ENCODE results near the gene CHD2. TPM values are rescaled to one million over a fixed set of nuclear protein-coding genes. Genes with fewer than 3 reads are reported as not detected.

The CHD2 gene
- total and polyA plus RNA-seq, 4 donors: 13.9 to 90.2 (median 49.4) TPM

DNA sequence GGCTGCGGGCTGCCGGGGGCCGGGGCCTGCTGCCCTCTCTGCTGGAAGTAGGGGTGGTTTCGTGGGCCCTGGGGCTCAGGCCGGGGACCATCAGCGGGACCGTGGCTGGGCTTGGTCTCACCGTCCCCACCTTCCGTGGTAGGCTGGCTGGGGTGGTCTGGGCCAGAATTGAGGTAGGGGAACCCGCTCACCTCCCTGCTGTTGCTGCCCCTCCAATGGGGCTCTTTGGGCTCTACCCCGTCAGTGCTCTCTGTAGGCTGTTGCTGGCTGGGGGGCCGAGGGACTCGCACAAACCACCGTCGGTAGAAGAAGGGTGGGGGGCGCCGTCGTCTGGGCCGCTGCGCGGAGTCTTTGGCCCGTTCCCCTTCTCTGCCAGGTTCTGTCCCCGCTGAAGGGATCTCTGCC, 165.5 kb downstream of the CHD2 start:
- Histone ChIP-seq H3K9ac (ENCODE audit: low read depth in 1 of 2, low read length in 2 of 2) (no peak overlapping the region), H3K4me1 (ENCODE audit: control insufficient read depth in 4 of 4, insufficient read depth in 4 of 4, low read length in 3 of 4) (peaks cover 0 to 3% (median 1%) of the 10 kb centered on the region in 4 donors), H3K4me3 (ENCODE audit: low read depth in 1 of 3, low read length in 3 of 3) (no peak overlapping the region), H3K27me3 (ENCODE audit: control insufficient read depth in 4 of 4, insufficient read depth in 4 of 4, low read length in 3 of 4) (peaks cover 0 to 5% (median 2%) of the 10 kb centered on the region in 4 donors), H3K27ac (ENCODE audit: low read depth in 1 of 2, low read length in 2 of 2) (no peak overlapping the region), H3K36me3 (ENCODE audit: control insufficient read depth in 4 of 4, insufficient read depth in 3 of 4, low read depth in 1 of 4, low read length in 3 of 4) (no peaks in the 10 kb centered on the region), H3K9me3 (ENCODE audit: control insufficient read depth in 4 of 4, low read length in 3 of 4) (no peaks in the 10 kb centered on the region)
- TF ChIP-seq RAD21 (IDR thresholded peaks at IDR 0.05) (no peak), NR2F2 (IDR thresholded peaks at IDR 0.05) (no peak), EGR1 (IDR thresholded peaks at IDR 0.05; ENCODE audit: low read depth in 2 of 2) (no peak), JUND (IDR thresholded peaks at IDR 0.05) (no peak), HNF4A (conservative IDR thresholded peaks at IDR 0.05) (no peak), FOXA2 (IDR thresholded peaks at IDR 0.05) (no peak), YY1 (IDR thresholded peaks at IDR 0.05) (no peak)
- TF ChIP-seq, protein P1, sequence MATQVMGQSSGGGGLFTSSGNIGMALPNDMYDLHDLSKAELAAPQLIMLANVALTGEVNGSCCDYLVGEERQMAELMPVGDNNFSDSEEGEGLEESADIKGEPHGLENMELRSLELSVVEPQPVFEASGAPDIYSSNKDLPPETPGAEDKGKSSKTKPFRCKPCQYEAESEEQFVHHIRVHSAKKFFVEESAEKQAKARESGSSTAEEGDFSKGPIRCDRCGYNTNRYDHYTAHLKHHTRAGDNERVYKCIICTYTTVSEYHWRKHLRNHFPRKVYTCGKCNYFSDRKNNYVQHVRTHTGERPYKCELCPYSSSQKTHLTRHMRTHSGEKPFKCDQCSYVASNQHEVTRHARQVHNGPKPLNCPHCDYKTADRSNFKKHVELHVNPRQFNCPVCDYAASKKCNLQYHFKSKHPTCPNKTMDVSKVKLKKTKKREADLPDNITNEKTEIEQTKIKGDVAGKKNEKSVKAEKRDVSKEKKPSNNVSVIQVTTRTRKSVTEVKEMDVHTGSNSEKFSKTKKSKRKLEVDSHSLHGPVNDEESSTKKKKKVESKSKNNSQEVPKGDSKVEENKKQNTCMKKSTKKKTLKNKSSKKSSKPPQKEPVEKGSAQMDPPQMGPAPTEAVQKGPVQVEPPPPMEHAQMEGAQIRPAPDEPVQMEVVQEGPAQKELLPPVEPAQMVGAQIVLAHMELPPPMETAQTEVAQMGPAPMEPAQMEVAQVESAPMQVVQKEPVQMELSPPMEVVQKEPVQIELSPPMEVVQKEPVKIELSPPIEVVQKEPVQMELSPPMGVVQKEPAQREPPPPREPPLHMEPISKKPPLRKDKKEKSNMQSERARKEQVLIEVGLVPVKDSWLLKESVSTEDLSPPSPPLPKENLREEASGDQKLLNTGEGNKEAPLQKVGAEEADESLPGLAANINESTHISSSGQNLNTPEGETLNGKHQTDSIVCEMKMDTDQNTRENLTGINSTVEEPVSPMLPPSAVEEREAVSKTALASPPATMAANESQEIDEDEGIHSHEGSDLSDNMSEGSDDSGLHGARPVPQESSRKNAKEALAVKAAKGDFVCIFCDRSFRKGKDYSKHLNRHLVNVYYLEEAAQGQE (IDR thresholded peaks at IDR 0.05): no peak
- TF ChIP-seq, protein P2, sequence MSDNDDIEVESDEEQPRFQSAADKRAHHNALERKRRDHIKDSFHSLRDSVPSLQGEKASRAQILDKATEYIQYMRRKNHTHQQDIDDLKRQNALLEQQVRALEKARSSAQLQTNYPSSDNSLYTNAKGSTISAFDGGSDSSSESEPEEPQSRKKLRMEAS (IDR thresholded peaks at IDR 0.05): no peak
- TF ChIP-seq, protein P3, sequence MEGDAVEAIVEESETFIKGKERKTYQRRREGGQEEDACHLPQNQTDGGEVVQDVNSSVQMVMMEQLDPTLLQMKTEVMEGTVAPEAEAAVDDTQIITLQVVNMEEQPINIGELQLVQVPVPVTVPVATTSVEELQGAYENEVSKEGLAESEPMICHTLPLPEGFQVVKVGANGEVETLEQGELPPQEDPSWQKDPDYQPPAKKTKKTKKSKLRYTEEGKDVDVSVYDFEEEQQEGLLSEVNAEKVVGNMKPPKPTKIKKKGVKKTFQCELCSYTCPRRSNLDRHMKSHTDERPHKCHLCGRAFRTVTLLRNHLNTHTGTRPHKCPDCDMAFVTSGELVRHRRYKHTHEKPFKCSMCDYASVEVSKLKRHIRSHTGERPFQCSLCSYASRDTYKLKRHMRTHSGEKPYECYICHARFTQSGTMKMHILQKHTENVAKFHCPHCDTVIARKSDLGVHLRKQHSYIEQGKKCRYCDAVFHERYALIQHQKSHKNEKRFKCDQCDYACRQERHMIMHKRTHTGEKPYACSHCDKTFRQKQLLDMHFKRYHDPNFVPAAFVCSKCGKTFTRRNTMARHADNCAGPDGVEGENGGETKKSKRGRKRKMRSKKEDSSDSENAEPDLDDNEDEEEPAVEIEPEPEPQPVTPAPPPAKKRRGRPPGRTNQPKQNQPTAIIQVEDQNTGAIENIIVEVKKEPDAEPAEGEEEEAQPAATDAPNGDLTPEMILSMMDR (IDR thresholded peaks at IDR 0.05; ENCODE audit: low read depth, low read length, missing input control): no peak
- TF ChIP-seq, protein P4, sequence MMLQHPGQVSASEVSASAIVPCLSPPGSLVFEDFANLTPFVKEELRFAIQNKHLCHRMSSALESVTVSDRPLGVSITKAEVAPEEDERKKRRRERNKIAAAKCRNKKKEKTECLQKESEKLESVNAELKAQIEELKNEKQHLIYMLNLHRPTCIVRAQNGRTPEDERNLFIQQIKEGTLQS (IDR thresholded peaks at IDR 0.05): no peak
- DNase-seq (ENCODE audit: low spot score): no peak
- WGBS: 93% methylated on average over 23 of the region's 23 CpGs

DNA sequence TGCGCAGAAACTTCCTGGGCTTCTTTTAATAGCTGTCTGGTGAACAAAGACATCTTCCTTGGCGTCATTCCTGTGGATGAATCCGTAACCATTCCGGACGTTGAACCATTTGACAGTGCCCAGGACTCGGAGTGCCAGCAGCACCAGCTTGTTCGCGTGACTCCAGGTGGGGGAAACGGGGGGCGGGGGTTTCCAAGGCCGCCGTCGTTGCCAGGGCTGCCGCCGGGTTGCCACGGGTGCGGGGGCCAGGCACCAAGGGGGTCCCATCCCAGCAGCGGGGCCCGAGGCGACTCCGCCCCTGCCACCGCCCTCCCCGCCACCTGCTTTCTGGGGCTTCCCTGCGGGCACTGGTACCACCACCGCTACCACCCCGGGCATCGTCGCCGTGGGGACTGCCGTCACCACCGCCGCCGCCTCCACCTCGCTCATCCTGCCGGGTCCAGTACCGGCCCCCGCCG, 166.1 kb downstream of the CHD2 start:
- H3K4me1 ChIP-seq (ENCODE audit: control insufficient read depth in 4 of 4, insufficient read depth in 4 of 4, low read length in 3 of 4): peaks cover 0 to 2% (median under 1%) of the 10 kb centered on the region in 4 donors
- H3K36me3 ChIP-seq (ENCODE audit: control insufficient read depth in 4 of 4, insufficient read depth in 3 of 4, low read depth in 1 of 4, low read length in 3 of 4): no peaks in the 10 kb centered on the region
- no peak overlapping the region for H3K27ac ChIP-seq (ENCODE audit: low read depth in 1 of 2, low read length in 2 of 2)
- no peak overlapping the region for H3K9ac ChIP-seq (ENCODE audit: low read depth in 1 of 2, low read length in 2 of 2)
- H3K27me3 ChIP-seq (ENCODE audit: control insufficient read depth in 4 of 4, insufficient read depth in 4 of 4, low read length in 3 of 4): peaks cover 0 to 9% (median 4%) of the 10 kb centered on the region in 4 donors
- H3K9me3 ChIP-seq (ENCODE audit: control insufficient read depth in 4 of 4, low read length in 3 of 4): no peaks in the 10 kb centered on the region
- no peak overlapping the region for H3K4me3 ChIP-seq (ENCODE audit: low read depth in 1 of 3, low read length in 3 of 3)
- DNase-seq (ENCODE audit: low spot score): no peak
- WGBS: 96% methylated on average over 38 of the region's 38 CpGs
- TF ChIP-seq, protein P1 (IDR thresholded peaks at IDR 0.05): no peak
- no peak for TF ChIP-seq SP1 (IDR thresholded peaks at IDR 0.05)
- no peak for TF ChIP-seq TAF1 (conservative IDR thresholded peaks at IDR 0.05)
- no peak for TF ChIP-seq YY1 (IDR thresholded peaks at IDR 0.05)
- TF ChIP-seq, protein P2 (IDR thresholded peaks at IDR 0.05): no peak
- TF ChIP-seq, protein P5, sequence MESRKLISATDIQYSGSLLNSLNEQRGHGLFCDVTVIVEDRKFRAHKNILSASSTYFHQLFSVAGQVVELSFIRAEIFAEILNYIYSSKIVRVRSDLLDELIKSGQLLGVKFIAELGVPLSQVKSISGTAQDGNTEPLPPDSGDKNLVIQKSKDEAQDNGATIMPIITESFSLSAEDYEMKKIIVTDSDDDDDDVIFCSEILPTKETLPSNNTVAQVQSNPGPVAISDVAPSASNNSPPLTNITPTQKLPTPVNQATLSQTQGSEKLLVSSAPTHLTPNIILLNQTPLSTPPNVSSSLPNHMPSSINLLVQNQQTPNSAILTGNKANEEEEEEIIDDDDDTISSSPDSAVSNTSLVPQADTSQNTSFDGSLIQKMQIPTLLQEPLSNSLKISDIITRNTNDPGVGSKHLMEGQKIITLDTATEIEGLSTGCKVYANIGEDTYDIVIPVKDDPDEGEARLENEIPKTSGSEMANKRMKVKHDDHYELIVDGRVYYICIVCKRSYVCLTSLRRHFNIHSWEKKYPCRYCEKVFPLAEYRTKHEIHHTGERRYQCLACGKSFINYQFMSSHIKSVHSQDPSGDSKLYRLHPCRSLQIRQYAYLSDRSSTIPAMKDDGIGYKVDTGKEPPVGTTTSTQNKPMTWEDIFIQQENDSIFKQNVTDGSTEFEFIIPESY (IDR thresholded peaks at IDR 0.05): no peak
- TF ChIP-seq, protein P4 (IDR thresholded peaks at IDR 0.05): no peak
- no peak for TF ChIP-seq EGR1 (IDR thresholded peaks at IDR 0.05; ENCODE audit: low read depth in 2 of 2)
- no peak for TF ChIP-seq RAD21 (IDR thresholded peaks at IDR 0.05)
- no peak for TF ChIP-seq FOXA1 (IDR thresholded peaks at IDR 0.05)
- TF ChIP-seq NR2F2 (IDR thresholded peaks at IDR 0.05): no peak
- TF ChIP-seq, protein P3 (IDR thresholded peaks at IDR 0.05; ENCODE audit: low read depth, low read length, missing input control): no peak
- no peak for TF ChIP-seq HNF4G (IDR thresholded peaks at IDR 0.05)
